Ammon's horn (tissue), 1 donor: ENCODE data around the gene CCDC71.

Source experiments
- DNase-seq: peaks from one replicate; pipeline ENCODE4 v3.0.0-alpha.2; 2016; ENCODE audit warnings: low spot score

The CCDC71 gene

DNA sequence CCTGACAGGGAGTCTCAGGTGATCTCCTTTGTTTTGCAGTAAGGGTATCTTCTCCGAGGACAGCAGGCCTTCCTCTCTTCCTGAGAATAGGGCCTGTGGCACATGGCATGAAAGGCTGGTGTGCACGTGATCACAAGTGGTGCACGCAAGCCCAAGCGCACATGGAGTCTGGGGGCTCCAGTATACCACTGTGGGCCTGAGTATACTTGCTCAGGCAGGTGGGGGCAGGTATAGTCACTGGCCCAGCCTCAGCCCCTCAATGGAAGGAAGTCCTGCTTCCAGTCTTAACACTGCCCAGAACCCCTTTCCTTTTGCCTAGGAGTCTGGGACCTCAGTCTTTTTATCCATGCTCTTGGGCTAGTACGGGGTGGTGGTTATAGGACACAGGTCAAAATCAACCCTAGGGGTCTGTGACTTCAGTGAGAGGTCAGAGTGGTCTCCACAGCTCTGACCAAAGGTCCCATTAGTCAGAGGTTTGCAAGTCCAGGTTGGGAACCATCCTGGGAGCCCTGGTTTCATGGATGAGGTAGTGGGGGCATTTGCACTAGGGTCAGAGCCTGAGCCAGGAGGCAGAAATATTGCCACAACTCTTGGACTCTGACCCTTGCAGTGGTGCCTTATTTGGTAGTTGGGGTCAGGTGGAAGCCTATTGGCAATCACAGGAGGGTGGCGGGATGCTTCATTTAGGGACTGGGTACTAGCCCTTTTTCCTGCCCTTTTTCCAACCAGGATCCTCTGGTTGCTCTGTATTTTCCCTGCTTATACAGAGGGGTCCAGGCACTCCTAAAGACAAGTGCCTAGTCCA lies 823 bp upstream of the CCDC71 start:
- no peak for DNase-seq

DNA sequence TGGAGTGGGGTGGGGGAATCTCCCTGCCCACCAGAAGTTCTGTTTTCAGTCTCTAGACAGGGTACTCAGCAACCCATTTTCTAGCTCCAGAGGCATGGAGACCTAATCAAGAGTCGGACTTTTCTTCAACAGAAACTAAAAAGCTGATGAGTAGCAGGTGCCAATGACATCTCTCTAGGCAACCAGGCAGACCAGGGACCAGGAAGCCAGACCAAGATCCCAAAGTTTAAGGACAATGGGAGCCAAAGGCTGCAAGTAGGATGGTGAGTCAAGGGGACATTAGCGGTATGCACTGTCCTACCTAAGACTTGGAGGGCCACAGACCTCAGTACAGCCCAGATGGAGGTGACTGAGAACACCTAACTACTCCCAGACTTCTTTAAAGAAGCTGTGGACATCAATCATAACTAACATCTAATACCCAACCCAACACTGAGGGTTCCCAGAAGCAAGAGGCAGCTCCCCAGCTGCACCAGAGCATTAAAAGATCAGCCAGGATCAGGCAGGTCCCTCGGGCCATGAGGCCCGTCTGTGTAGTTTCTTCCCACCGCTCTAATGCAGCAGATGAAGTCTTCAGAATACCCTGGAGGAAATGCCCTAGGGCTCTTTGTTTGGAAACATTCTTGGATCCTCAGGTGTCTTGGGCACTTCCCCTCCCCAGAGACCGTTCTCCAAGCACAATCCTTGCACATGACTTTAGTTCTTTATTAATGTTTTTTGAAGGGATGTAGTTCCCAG lies 979 bp downstream of the CCDC71 start:
- DNase-seq = no peak

DNA sequence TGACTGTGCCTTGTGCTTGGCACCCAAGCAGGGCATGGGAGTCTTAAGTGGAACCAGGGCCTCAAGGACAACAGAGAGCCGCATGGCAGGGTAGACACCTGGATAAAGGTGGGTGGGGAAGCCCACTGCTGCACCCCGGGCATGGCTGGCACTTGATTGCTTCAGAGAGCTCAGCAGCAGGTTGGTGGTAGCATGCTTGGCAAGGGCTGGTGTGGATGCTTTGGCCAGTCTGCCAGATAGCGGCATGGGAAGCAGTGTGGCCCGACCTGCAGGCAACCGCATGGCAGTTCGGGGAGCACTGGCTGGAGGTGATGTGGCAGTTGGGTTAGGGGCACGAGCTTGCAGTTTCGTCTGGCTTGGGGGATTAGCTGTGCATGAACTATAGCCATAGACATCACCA lies 2.5 kb downstream of the CCDC71 start:
- DNase-seq = no peak

DNA sequence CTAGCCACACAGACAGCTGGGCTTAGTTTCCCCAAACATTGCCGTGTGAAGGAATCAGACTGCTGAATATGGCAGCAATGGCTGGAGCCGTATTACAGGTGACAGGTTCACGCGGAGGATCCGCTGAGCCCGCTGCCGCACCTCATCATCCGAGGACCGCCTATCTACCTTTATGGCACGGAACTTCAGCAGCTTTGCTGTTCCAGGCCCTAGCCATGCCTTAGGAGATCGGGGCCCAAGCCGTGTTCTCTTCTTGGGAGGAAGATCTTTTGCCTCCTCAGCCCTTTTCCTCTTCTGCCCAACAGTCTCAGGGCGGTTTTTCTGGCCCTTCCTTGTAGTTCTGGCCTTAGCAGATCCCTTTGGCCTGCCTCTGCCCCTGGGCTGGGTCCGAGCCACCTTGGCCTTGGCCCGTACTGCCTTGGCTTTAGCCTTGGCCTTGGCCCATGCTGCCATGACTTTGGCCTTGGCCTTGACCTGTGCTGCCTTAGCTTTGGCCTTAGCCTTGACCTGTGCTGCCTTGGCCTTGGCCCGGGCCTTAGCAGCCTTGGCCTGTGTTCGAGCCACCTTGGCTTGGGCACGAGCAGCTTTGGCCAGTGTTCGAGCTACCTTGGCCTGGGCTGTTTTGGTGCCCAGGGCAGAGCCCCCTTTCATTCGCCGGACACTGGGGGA lies 3.2 kb downstream of the CCDC71 start:
- no peak for DNase-seq

DNA sequence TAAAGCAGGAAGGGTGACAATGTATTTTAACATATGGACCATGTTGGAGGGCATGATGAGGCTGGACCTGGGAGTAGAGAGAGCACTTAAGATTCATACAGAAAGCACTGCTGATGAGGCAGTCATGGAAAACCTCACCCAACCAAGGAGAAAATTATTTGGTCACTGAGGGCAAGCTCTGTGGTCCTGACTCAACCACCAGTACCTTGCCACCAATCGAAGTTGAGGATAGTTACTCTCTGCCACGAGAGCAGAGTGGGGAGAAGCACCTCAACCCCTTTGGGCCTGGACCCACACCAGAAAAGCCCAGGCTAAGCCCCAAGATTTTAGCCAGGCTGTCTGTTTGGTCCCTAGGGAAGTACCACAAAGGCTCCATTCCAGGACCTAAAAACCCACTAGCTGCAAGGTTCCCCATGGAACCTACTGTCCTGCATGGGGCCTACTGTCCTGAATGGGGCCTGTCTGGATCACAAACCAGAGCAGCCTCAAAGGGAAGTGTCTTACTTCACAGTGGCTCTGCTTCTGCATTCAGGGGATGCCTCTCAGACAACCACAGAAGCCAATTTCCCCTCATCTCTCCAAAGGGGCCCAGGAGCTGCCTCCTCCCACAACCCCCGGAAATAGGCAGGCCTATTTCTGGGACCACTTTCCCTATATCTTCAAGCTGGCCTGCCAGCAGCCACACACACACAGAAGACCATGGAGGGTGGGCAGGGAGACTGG lies 4.2 kb downstream of the CCDC71 start:
- DNase-seq = peak; percentile 36

DNA sequence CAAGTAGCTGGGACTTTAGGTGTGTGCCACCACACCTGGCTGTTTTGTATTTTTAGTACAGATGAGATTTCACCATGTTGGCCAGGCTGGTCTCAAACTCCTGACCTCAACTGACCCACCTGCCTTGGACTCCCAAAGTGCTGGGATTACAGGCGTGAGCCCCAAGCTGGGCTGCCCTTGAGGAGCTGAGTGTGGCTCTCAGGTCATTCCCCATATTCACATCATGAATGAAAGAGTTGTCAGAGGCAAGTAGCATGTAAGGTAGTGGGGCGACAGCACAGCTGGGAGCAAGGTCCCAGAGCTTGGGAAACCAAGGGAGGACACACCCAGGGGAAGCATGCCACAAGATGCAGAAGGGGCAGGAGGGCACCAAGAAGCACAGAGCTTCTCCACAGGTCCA lies 4.9 kb downstream of the CCDC71 start:
- no peak for DNase-seq

DNA sequence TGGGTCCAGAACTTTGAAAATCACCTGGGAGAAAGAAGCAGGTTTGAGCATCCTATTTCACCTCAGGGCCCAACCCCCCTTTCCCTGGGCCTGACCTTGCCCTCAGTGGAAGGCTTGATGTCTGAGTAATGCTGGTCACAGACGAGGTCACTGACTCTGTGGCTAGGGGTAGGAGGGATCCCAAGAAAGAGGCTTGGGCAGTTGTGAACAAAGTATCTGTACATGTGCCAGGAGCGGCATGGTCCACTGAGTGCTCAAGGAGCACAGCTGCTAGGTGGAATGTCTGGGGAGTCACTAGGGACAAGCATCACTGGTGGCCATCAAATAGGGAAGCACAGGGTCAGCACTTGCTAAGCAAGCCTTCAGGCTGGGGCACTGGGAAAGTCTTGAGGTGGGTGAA lies 7.3 kb downstream of the CCDC71 start:
- no peak for DNase-seq

DNA sequence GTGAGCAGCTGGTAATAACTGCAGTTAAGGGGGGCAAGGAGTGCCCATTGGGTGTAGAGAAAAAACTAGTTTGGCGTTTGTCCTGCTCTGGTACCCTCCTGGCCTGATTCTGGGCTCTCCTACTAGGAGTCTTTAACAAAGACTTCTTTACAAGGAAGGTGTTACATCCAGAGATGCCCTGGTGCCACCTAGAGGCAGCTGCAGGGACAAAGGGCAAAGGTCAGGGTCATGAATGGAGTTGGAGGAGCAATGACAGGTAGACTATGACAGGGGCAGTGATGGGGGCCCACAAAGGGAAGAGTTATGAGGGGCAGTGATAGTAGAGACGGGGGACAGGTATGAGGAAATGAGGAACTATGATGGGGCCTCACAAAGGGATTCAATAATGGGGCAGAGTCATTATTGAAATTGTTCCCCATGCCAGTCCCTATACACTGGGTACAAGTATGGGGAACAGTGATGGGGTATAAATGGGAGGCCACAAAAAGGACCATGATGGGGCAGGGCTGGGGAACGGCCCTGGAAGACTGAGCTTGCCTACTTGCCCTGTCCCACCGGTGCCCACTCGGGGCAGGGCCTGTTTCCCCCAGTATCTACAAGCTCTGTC lies 7.9 kb downstream of the CCDC71 start:
- DNase-seq = no peak

DNA sequence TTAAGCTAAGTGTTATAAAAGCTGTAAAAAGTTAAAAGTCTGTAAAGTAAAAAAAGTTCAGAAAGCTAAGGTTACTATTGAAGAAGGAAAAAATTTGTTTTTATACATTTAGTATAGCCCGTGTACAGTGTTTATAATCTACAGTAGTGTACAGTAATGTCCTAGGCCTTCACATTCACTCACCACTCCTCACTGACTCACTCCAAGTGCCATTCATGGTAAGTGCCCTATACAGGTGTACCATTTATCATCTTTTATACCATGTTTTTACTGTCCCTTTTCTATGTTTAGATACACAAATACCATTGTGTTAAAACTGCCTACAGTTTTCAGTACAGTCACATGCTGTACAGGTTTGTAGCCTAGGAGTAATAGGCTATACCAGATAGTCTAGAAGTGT lies 8.8 kb downstream of the CCDC71 start:
- no peak for DNase-seq

DNA sequence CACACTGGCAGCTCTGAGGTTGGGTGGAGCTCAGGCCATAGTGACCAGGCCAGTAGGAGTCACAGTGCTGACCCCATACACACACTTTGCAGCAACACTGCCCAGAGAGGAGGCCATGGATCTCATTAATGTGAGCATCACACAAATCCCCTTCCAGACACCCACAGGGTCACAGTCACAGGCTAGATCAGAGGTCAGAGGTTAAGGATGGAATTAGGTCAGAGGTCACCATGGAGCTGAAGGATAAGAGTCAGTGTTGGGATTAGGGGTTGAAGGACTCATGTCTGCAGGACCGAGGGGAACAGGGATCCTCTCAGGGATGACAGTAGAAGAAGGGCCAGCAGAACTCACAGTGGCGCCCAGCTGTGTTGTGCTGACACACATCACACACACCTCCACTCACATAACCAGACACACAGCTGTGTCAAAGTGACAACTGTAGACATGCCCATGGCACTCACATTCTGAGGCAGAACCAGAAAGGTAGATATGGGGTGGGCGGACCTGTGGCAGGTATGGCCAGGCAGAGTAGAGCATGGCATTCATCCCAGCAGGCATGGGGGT lies 12.7 kb downstream of the CCDC71 start:
- DNase-seq = no peak

DNA sequence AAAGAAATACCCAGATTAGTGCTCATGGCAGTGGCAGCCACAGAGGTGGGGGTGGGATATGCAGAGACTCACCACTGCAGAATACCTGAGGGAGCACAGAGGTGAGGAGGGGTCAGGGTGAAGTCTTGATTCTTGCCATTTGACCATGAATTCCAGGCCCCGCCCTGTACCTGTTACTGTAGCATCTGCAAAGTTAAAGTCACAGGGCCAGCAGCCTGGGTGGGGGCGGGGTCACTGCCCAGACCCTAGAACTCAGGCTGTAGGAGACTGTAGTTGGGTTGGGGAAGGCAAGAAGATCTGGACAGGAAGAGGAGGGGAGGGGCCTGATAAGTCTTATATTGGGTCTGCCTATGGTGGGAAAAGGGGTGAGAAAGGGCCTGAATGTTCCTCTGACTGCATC lies 14.5 kb downstream of the CCDC71 start:
- DNase-seq = no peak

DNA sequence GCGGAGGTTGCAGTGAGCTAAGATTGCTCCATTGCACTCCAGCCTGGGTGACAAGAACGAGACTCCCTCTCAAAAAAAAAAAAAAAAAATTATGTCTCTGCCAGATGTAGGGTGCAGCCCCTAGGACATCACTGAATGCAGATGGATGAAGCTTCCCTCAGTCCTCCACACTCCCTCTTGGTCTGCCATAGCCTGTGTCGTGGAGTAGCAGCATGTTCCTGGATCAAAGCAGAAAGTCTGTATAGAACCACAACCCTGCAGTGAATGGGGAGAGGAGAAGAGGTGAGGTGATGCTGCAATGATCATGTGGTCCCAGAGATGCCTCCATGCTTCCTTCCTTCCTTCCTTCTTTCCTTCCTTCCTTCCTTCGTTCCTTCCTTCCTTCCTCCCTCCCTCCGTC lies 18.0 kb downstream of the CCDC71 start:
- no peak for DNase-seq

DNA sequence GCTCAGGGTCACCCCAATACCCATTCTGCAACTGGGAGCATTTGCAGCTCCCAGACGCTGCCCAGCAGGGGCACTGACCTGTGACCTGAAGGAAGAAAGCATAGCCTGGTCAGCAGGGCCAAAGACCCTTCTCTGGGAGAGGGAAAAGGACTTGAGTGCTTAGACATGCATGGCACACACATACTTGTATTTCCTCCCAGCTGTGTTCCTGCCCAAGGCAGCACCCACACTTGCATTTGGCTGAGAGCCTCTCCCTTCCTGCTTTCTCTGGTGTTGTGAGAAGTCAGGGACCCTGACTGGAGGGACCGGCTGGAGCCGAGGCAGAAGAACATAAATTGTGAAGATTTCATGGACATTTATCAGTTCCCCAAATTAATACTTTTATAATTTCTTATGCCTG lies 26.1 kb downstream of the CCDC71 start:
- no peak for DNase-seq

DNA sequence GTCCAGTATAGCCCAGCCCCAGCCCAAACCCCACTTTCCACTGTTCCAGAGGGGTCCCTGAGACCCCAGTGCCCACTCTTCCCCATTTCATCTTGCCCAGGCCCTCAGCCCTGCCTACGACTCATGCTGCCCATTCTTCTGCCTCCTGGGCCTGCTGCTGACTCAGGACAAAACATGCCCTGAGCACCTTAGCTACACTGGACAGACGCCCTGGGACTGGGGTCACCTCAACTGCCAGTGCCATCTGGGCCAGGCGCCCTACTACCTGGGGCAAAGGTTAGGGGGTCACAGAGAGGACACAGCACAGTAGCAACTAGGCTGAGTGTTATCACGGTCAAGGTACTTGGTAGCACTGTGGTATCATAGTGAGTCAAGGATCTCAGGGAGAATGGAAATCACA lies 30.6 kb downstream of the CCDC71 start:
- DNase-seq = no peak

DNA sequence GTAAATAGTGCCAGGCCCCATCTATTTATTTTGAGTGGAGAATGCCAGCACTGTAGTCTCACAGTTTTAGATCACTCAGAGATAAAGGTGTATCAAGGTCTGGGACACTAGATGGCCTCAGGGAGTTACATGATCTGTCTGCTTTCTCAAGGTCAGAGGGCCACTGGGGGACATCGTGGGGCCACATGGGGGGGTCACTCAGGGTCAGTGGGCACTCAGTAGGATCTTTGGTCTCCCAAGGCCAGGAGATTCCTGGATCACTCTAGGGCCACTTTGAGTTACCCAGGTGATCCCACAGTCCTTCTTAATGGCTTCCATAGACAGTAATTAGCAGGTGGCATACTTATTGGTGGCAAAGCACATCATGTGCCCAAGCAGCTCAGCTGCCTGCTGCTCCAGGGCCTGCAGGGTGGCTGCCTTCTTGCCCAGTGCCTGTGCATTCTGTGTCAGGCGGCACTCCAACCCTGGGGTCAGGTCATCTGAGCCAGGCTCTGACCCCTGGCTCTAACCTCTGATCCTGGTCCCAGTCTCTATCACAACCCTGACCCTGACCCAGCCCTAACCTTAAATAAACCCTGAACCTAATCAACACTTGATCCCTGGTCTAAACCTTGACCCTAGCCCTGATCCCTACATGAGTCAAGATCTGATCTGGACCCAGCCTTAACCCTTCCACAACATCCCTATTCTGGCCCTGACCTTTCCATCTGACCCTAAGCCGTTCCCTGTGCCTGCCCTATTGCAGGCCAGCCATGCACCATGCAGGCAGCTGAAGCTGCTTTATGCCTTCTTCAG lies 31.5 kb downstream of the CCDC71 start:
- DNase-seq = no peak

DNA sequence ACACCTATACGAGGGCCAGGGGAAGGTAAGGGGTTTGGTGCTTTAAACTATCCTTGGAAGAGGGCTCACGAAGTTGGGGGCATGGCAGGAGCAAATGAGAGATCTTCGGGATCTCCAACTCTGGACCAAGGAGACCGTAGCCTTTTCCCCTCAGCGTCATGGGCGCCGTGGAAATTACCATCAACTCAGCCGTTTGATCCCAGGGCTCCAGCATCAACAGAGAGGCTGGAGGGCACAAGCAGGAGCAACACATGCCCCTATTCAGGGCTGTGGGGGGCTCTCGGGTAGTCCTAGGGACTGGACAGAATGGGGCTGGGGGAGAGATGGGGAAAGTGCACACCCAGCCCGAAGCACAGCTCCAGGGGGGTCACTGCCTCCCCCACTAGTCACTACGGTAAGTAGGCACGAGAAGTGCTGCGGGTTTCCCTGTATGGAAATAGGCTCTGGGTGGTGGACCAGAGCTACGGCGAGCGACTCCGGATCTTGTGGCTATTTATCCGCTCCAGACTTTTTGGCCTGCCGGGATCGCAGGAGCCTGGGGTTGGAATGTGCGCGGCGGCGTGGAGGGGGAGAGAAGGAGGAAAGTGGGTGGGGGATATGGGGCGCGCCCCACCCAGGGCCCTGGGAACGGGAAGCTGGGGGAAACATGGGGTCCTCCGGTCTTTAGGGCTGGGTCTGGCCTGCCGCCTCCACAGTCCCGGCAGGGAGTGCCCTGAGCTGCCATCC lies 32.7 kb downstream of the CCDC71 start:
- DNase-seq = peak; percentile 86

DNA sequence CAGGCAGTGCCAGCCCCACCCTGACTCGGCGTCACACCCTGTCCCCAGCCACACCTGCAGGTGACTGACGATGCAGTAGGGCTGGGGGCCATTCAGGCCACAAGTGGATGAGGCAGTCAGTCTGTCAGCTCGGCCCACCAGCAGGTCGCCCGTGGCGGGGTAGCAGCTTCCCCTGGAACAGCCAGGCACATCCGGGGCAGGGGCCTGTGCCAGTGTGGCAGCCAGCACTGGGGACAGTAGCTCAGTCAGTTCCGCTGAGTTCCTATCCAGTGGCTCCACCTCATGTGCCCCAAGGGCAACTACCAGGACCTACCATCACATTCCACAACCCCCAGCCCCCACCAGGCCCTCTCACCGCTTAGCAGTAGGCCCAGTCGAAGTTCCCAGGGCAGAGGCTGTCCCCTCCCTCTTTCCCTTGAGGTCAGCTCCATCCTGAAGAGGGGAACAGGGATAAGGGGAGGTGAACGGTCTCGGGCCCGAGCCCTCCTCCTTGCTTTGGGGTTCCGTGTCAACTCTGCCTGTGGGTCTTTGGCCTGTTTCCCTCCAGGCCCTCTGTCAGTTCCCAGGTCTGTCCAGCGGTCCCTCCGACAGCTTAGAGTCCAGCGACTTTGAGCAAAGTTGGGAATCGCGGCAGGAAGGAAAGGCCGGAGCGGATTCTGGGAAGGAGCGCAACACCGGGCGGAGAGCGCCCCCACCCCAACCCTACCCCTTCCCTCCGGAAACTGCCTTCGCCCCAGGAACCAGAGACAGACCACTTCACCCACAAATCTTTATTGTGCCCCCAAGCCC lies 33.5 kb downstream of the CCDC71 start, which contains the start of gene LAMB2:
TSS of gene LAMB2 (minus strand) at position 614 of the 789 bp plus-strand sequence. CDS start at position 431, 183 bp downstream.
- DNase-seq = peak; percentile 67

DNA sequence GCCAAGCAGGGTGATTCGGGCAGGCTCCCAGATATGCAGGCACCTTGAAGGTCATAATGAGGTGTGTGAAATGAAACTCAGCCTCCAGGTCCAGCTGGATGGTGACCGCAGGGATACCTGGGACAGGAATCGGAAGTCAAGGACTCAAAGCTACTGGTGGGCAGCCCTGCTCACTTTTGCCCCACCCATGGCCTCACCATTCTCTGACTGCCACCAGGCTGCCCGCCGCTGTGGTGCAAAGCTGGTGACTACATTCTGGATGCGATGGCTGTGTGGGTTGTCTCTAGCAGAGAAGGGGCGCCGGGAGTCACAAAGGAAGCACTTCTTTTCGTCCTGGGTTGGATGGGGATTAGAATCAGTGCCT lies 34.1 kb downstream of the CCDC71 start:
- DNase-seq = no peak

DNA sequence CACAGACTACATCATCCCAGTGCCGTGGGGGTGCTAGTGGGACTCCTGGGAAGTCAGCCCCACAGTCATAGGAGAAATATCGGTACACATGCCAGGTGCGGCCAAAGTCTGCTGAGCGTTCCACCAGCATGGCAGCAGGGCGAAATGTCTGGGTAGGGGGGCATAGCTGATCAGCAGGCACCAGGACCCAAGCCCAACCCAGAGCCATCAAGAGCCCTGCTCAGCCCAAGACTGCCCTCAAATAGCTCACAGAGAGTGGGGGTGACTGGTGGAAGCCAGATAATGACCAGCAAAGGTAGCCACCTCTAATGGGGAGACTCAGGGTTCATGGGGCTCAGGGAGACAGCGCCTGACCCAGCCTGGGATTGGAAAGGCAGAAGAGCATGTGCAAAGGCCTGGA lies 34.6 kb downstream of the CCDC71 start:
- no peak for DNase-seq
